Neural cell (in vitro differentiated cells): ENCODE results near the gene PLVAP. TPM values are rescaled to one million over a fixed set of nuclear protein-coding genes. Genes with fewer than 3 reads are reported as not detected.

Experiments used
- H2AFZ ChIP-seq: fragments of 200-600, 300-800 bp; sonication (generic), shearing (Covaris generic); 2 replicates; pipeline ENCODE4 v1.6.0; 2014; ENCODE audit warnings: low read depth, mild to moderate bottlenecking, antibody characterized with exemption, low read length, moderate library complexity
- H3F3A ChIP-seq: fragments of 200-600 bp; shearing (Covaris generic); 2 replicates; pipeline ENCODE4 v1.6.1; 2016; ENCODE audit warnings: mild to moderate bottlenecking, moderate library complexity, mixed read lengths, antibody characterized with exemption, low read length; ENCODE audit not compliant: insufficient read depth, poor library complexity, severe bottlenecking
- H3K27ac ChIP-seq: fragments of 200-600, 300-800 bp; sonication (generic), shearing (Covaris generic); 2 replicates; pipeline ENCODE4 v1.5.1; 2014; ENCODE audit warnings: mild to moderate bottlenecking, low read length, moderate library complexity
- H3K27me3 ChIP-seq: fragments of 300-800, 200-600 bp; sonication (generic), shearing (Covaris generic); 2 replicates; pipeline ENCODE4 v1.6.0; 2014; ENCODE audit warnings: mild to moderate bottlenecking, low read depth, low read length, moderate library complexity; ENCODE audit not compliant: insufficient read depth
- H3K36me3 ChIP-seq: fragments of 300-800, 200-600 bp; sonication (generic), shearing (Covaris generic); 2 replicates; pipeline ENCODE4 v1.5.1; 2014; ENCODE audit warnings: mild to moderate bottlenecking, antibody characterized with exemption, low read length, moderate library complexity; ENCODE audit not compliant: insufficient read depth
- H3K4me2 ChIP-seq: fragments of 300-800, 200-600 bp; sonication (generic), shearing (Covaris generic); 2 replicates; pipeline ENCODE4 v1.6.0; 2014; ENCODE audit warnings: mild to moderate bottlenecking, low read length
- H3K4me3 ChIP-seq: fragments of 300-800, 200-600 bp; sonication (generic), shearing (Covaris generic); 2 replicates; pipeline ENCODE4 v1.5.1; 2014; ENCODE audit warnings: mild to moderate bottlenecking, low read length, moderate library complexity
- H3K79me2 ChIP-seq: fragments of 200-600 bp; shearing (Covaris generic); replicated peaks from 2 replicates; pipeline ENCODE4 v1.6.0; 2014; ENCODE audit warnings: mild to moderate bottlenecking, low read length, moderate library complexity; ENCODE audit not compliant: insufficient read depth
- H3K9ac ChIP-seq: fragments of 300-800, 200-600 bp; sonication (generic), shearing (Covaris generic); 2 replicates; pipeline ENCODE4 v1.6.1; 2016; ENCODE audit warnings: mild to moderate bottlenecking, low read length, mixed read lengths
- H3K9me2 ChIP-seq: fragments of 200-600 bp; shearing (Covaris generic); 2 replicates; pipeline ENCODE4 v1.6.1; 2016; ENCODE audit warnings: mild to moderate bottlenecking, low read length, mixed read lengths; ENCODE audit not compliant: insufficient read depth
- H3K9me3 ChIP-seq: fragments of 200-600, 300-800 bp; sonication (generic), shearing (Covaris generic); 2 replicates; pipeline ENCODE4 v1.6.1; 2016; ENCODE audit warnings: mild to moderate bottlenecking, mixed run types, low read length, moderate library complexity, mixed read lengths
- H4K20me1 ChIP-seq: fragments of 200-600 bp; shearing (Covaris generic); 2 replicates; pipeline ENCODE4 v1.6.1; 2016; ENCODE audit warnings: mild to moderate bottlenecking, mixed run types; ENCODE audit not compliant: insufficient read depth
- EZH2 ChIP-seq: fragments of 200-600, 300-800 bp; shearing (Covaris generic), sonication (generic); IDR thresholded peaks from 2 replicates; pipeline ENCODE4 v1.6.1; 2014; ENCODE audit warnings: antibody characterized with exemption, low read length, borderline replicate concordance, mild to moderate bottlenecking; ENCODE audit not compliant: insufficient read depth, poor library complexity, severe bottlenecking
- MXI1 ChIP-seq: fragments of 450-650 bp; conservative IDR thresholded peaks from 2 replicates; pipeline ENCODE4 v1.6.1; 2014; ENCODE audit warnings: antibody characterized with exemption, mild to moderate bottlenecking; ENCODE audit not compliant: poor library complexity, severe bottlenecking
- POLR2AphosphoS5 ChIP-seq: IDR thresholded peaks from 2 replicates; pipeline ENCODE4 v1.6.1; 2012
- RAD21 ChIP-seq: fragments of 450-650 bp; conservative IDR thresholded peaks from 2 replicates; pipeline ENCODE4 v1.6.1; 2014; ENCODE audit warnings: antibody characterized with exemption, mild to moderate bottlenecking, moderate library complexity
- SMC3 ChIP-seq: fragments of 450-650 bp; conservative IDR thresholded peaks from 2 replicates; pipeline ENCODE4 v1.6.1; 2014; ENCODE audit warnings: antibody characterized with exemption, mild to moderate bottlenecking, moderate library complexity; ENCODE audit not compliant: poor library complexity
- polyA plus RNA-seq: library from polyadenylated mRNA; depleted of rRNA; stranded (reverse); fragments of >200 nt; gene quantifications from 2 replicates; pipeline ENCODE4 v1.2.3, GENCODE V29; 2014
- TF ChIP-seq, protein P1 (sequence below): IDR thresholded peaks from 2 replicates; pipeline ENCODE4 v1.6.1; 2012; ENCODE audit warnings: borderline replicate concordance

The PLVAP gene
- polyA plus RNA-seq, 1 donor from 2014 or later = not detected

DNA sequence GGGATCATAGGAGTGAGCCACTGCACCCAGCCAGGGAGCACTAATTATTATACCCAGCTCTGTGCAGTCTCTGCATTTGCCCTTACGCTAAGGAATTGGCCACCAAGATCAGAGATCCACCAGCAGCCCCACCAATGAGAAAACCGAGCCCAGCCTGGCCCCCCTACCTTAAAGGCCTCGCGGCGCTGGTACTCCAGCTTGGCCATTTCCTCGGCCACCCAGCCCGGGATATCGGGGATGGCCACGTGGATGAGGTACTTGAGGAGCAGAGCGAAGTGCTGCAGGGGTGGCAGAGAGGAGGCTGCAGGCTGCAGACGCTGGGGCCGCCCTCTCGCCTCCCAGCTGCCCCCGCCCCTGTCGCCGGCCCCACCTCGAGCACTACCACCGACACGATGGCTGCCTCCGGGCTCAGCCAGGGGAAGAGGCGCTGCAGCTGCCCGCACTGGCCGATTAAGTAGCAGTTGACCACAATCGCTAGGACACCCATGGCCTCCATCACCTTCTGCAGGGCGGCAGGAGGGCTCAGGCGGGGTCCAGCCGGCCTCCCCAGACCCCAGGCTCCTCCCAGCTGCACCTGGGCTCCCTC lies 50.0 kb downstream of the PLVAP start:
- Histone ChIP-seq H3K9me2 (no peaks in the 10 kb centered on the region), H3K9ac (no peak overlapping the region), H3K4me2 (no peak overlapping the region), H3K27me3 (no peaks in the 10 kb centered on the region), H3F3A (no peaks in the 10 kb centered on the region), H3K79me2 (no peaks in the 10 kb centered on the region), H2AFZ (no peak overlapping the region), H4K20me1 (no peaks in the 10 kb centered on the region), H3K36me3 (no peaks in the 10 kb centered on the region), H3K27ac (no peak overlapping the region), H3K4me3 (no peak overlapping the region), H3K9me3 (no peaks in the 10 kb centered on the region)
- TF ChIP-seq MXI1 (no peak), POLR2AphosphoS5 (no peak), EZH2 (no peak), SMC3 (no peak)
- TF ChIP-seq, protein P1, sequence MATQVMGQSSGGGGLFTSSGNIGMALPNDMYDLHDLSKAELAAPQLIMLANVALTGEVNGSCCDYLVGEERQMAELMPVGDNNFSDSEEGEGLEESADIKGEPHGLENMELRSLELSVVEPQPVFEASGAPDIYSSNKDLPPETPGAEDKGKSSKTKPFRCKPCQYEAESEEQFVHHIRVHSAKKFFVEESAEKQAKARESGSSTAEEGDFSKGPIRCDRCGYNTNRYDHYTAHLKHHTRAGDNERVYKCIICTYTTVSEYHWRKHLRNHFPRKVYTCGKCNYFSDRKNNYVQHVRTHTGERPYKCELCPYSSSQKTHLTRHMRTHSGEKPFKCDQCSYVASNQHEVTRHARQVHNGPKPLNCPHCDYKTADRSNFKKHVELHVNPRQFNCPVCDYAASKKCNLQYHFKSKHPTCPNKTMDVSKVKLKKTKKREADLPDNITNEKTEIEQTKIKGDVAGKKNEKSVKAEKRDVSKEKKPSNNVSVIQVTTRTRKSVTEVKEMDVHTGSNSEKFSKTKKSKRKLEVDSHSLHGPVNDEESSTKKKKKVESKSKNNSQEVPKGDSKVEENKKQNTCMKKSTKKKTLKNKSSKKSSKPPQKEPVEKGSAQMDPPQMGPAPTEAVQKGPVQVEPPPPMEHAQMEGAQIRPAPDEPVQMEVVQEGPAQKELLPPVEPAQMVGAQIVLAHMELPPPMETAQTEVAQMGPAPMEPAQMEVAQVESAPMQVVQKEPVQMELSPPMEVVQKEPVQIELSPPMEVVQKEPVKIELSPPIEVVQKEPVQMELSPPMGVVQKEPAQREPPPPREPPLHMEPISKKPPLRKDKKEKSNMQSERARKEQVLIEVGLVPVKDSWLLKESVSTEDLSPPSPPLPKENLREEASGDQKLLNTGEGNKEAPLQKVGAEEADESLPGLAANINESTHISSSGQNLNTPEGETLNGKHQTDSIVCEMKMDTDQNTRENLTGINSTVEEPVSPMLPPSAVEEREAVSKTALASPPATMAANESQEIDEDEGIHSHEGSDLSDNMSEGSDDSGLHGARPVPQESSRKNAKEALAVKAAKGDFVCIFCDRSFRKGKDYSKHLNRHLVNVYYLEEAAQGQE = no peak

DNA sequence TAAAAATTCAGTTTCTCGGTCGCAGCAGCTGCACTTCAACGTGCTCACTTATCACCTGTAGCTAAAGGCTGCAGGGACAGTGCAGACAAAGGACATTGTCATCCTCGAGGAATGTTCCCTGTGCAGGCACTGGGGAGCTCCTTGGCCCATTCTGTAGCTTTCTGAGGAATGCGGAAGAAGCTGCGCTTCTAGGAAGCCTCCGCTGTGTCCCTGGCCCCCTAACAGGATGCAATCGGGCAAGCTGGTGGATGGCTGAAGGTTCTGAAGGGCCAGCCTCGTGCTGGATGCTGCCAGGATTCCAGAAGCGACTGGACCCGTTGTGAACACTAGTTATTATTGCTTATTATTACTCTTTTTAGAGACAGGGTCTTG lies 50.6 kb downstream of the PLVAP start:
- Histone ChIP-seq H3K4me3 (no peak overlapping the region), H3K9me3 (no peaks in the 10 kb centered on the region), H3K4me2 (no peak overlapping the region), H3K27ac (no peak overlapping the region), H4K20me1 (no peaks in the 10 kb centered on the region), H2AFZ (no peak overlapping the region), H3K27me3 (no peaks in the 10 kb centered on the region), H3F3A (no peaks in the 10 kb centered on the region), H3K9me2 (no peaks in the 10 kb centered on the region), H3K79me2 (no peaks in the 10 kb centered on the region), H3K36me3 (no peaks in the 10 kb centered on the region), H3K9ac (no peak overlapping the region)
- TF ChIP-seq, protein P1 = no peak
- TF ChIP-seq EZH2 (no peak), RAD21 (no peak)
